ENCODE measurements around the gene SORCS3.

The SORCS3 gene

GRCh38 chr10:104777086-104777799 lies 136.2 kb downstream of the SORCS3 start:
- DNase-seq (ENCODE audit: low read depth in 2 of 2), result no peak

GRCh38 chr10:104778371-104778770 lies 137.3 kb downstream of the SORCS3 start:
- no peak for DNase-seq (ENCODE audit: low read depth in 2 of 2)

DNA sequence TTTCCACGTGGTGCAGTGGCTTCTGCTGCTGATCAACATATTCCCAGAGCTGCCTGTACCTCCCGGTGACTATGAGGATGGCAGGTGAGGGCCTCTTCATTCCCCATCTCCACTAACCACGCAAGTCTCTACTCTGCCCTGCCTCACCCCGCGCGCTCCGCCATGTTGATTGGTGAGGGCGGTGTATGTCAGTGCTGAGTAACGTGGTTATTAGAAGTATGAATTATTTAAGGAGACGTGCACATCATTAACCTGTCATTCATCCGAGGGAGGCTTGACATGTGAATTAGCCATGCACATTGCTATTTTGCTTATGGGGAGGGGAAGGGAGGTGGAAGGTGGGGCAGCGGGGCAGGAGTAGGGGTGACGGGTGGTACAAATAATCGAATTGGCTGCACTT lies 138.6 kb downstream of the SORCS3 start:
- DNase-seq (ENCODE audit: low read depth in 2 of 2), result no peak

DNA sequence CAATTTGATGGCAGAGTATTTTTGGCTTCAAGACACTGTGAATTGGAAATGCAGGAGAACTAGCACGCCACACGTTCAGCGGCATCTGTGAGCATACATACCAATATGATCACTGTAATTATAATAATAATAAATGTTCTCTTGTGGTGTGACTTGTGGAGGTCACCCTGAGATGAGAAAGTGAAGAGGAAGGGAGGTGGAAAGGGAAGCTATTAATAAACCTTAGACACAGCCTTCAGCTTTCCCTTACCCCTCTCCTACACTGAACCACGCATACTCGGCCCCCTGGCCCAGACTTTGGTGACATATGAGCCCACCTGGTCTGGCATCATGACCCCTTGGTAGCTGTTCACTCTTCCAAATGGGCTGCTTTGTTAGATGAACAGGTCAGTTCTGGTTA lies 139.1 kb downstream of the SORCS3 start:
- DNase-seq (ENCODE audit: low read depth in 2 of 2), result no peak

- DNase-seq (ENCODE audit: low read depth in 2 of 2), result no peak
Measured at GRCh38 chr10:104780946-104781595, 140.0 kb downstream of the SORCS3 start.

- no peak for DNase-seq (ENCODE audit: low read depth in 2 of 2)
Measured at GRCh38 chr10:104784452-104784851, 143.4 kb downstream of the SORCS3 start.

DNA sequence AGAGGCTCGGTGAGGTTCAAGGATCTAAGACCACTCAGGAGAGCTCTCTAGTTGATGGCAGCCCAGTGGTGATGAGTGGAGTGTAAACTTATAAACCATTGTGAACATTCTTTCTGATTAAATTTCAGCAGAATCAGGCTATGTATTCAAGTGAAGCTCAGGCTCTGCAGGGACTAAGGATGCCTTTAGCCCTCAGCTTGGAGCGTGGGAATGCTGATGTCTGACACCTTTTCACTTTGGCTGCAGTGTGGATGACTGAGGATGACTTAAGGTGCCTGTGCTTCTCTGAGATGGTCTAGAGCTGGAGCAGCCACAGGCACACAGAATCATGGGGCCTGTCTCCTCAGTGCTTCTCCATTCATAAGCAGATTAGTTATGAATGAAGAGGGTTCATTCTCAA lies 150.4 kb downstream of the SORCS3 start:
- no peak for DNase-seq (ENCODE audit: low read depth in 2 of 2)

GRCh38 chr10:104795411-104795810 lies 154.3 kb downstream of the SORCS3 start:
- no peak for DNase-seq (ENCODE audit: low read depth in 2 of 2)

DNA sequence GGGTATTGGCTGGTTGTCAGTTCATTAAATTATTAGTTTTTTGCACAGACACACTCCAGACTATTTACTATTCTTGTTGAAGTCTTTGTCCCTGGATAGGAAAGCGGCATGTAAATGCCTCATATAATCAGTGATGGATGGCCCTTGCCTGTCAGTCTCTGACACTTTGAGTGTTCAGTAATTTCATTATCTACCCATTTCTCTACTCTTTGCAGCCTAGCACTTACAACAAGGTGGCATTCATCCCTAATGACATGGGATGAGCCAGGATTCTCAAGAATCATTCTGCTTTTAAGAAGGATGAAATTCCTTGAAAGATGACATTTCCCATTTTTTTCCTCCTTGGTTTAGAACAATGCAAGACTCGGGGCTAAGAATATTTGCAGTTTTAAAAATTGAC lies 155.7 kb downstream of the SORCS3 start:
- DNase-seq (ENCODE audit: low read depth in 2 of 2), result no peak

- no peak for DNase-seq (ENCODE audit: low read depth in 2 of 2)
Measured at GRCh38 chr10:104802941-104803340, 161.9 kb downstream of the SORCS3 start.

GRCh38 chr10:104804880-104805279 lies 163.8 kb downstream of the SORCS3 start:
- DNase-seq (ENCODE audit: low read depth in 2 of 2), result no peak

DNA sequence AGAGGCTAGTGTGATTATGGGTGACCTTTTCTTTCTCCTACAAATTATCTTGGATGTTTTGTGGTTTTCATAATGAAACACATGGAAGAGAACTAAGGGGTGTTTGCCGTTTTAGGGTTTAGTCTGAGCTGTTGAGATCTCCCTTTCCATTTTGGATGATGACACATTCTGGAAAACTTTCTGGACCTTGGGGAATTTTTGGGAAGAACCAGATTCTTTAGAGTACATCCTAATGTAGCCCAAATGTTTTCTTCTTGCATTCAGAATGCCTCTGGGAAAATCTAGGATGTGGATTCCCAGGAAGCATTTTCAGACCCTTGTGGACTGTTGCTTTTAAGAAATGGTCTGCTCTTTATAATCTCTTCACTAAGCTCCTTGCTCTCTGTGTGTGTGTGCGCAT lies 165.7 kb downstream of the SORCS3 start:
- no peak for DNase-seq (ENCODE audit: low read depth in 2 of 2)

DNA sequence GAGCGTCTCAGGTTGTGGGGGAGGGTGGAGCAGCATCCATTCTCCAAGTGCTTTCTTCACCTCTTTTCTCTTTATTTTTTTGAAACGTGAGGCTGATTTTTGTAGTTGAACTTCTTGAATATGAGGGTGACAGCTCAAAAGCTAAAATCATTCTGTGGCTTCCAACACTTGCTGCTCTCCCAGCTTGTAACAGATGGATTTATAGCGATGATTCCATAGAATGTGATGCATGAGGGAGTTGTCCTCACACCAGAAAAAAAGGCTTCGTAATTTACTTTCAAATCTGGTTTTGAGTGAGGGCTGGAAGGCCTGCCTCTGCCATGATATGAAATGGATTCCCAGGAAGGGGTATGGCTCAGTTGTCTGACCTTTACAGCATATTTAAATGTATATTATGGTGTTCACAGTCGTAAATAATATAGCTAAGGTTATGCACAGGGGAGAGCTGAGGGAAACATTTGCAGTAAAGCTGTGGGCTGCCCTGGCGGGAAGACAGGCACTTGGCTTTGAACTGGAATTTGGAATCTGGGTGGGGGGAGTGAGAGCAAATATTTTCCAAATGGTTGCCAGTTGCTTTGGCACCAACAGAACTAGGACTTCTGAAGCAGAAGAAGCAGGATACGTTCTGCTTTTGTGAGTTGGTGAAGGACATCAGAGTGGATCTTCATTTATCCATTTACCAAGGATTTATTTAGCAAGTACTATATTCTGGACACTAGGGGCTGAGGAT lies 166.7 kb downstream of the SORCS3 start:
- DNase-seq (ENCODE audit: low read depth in 2 of 2), result no peak

- DNase-seq (ENCODE audit: low read depth in 2 of 2), result no peak
Measured at GRCh38 chr10:104809288-104810090, 168.4 kb downstream of the SORCS3 start.

- no peak for DNase-seq (ENCODE audit: low read depth in 2 of 2)
Measured at GRCh38 chr10:104811166-104811565, 170.1 kb downstream of the SORCS3 start.

DNA sequence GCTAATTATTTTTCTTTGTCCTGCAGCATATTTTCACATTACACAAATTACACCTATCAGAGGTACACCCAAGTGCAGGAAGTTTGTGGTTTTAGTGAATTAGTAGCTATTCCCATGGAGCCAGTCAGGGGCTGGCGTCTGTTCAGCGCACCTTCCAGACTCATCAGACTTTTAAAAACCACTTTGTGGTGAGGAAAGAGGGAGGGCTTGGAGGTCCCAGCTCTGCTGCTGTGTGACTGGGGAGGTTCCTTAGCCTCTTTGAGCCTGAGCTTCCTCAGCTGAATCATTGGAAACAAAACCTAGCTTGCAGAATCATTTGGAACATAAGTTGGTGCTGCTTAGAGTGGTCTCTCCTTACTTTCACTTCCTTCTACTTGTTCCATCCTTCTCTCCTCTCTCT lies 175.4 kb downstream of the SORCS3 start:
- DNase-seq (ENCODE audit: low read depth in 2 of 2), result no peak

- DNase-seq (ENCODE audit: low read depth in 2 of 2), result no peak
Measured at GRCh38 chr10:104819731-104820130, 178.6 kb downstream of the SORCS3 start.

DNA sequence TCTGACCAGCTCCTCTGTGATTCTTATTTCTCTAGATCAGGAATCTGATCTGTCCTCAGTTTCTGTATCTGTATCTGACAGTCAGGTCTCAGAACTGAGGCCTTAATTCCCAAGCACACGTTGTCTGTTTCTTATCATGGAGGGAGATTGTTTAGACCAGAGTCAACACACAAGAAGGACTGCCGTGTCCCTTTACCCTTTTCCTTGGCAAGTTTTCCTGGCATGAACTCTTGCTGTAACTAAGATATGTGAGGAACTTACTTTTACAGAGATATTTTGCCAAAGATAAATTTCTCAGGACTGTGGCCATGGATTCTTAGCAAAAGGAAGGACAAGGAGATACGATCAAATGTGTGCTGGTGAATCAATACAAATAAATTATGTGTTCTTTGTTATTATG lies 181.0 kb downstream of the SORCS3 start:
- no peak for DNase-seq (ENCODE audit: low read depth in 2 of 2)

- DNase-seq (ENCODE audit: low read depth in 2 of 2), result no peak
Measured at GRCh38 chr10:104824380-104825006, 183.4 kb downstream of the SORCS3 start.

DNA sequence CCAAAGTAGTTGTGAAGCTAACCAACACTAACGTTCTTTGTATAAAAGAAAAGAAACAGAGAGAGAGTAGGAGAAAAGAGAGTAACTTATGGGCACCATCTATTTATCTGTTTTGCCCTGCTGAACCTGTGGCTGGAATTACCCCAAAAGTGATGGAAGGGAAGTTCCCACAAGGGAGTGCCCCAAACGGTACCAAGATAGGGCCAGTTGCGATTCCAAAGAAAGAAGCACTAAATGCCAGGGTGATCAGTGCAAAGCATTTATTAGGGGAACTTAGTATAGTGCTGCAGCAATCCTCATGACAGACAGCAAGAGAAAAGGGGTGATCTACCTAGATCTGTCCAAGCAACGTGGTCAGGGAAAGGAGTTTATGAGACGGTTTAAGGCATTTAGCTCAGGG lies 190.2 kb downstream of the SORCS3 start:
- DNase-seq (ENCODE audit: low read depth in 2 of 2), result no peak

DNA sequence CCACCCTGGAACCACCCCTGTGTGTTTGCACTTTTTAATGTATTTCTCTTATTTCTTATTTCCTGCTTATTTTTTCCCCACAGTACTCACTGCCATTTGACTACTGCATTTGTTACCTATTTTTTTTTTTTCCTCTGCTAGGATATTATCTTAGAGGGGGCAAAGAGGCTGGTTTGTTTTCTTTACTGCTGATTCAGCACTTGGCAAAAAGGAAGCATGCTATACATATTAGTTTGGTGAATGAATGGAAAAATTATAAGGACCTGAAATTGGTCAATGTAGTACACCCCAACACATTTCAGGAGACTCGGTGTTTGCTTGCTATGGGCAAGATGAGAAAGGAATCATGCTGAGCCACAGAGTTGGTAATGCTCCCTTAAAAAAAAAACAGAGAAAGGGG lies 193.5 kb downstream of the SORCS3 start:
- no peak for DNase-seq (ENCODE audit: low read depth in 2 of 2)

GRCh38 chr10:104835422-104835821 lies 194.3 kb downstream of the SORCS3 start:
- DNase-seq (ENCODE audit: low read depth in 2 of 2), result no peak
